ENCODE data around the gene GPR107.

GPR107 gene

GRCh38 chr9:130139251-130139650 lies 85.5 kb downstream of the GPR107 start:
- DNase-seq = no peak

GRCh38 chr9:130140706-130141105 lies 87.0 kb downstream of the GPR107 start:
- peak; percentile 46 for DNase-seq

GRCh38 chr9:130142056-130142455 lies 88.3 kb downstream of the GPR107 start:
- DNase-seq = no peak

GRCh38 chr9:130142641-130143040 lies 88.9 kb downstream of the GPR107 start:
- DNase-seq = no peak

GRCh38 chr9:130143279-130143893 lies 89.7 kb downstream of the GPR107 start:
- no peak for DNase-seq

- no peak for DNase-seq
Measured at GRCh38 chr9:130143958-130144366, 90.3 kb downstream of the GPR107 start.

- no peak for DNase-seq
Measured at GRCh38 chr9:130144703-130145102, 91.0 kb downstream of the GPR107 start.

- no peak for DNase-seq
Measured at GRCh38 chr9:130145658-130146057, 92.0 kb downstream of the GPR107 start.

- no peak for DNase-seq
Measured at GRCh38 chr9:130147198-130147597, 93.5 kb downstream of the GPR107 start.

GRCh38 chr9:130147910-130148309 lies 94.2 kb downstream of the GPR107 start:
- DNase-seq = no peak

- DNase-seq = no peak
Measured at GRCh38 chr9:130149031-130149430, 95.3 kb downstream of the GPR107 start.

GRCh38 chr9:130149654-130150286 lies 96.1 kb downstream of the GPR107 start:
- DNase-seq = no peak

GRCh38 chr9:130150779-130151382 lies 97.2 kb downstream of the GPR107 start:
- DNase-seq = no peak

- no peak for DNase-seq
Measured at GRCh38 chr9:130154816-130155215, 101.1 kb downstream of the GPR107 start.

GRCh38 chr9:130155647-130156046 lies 101.9 kb downstream of the GPR107 start:
- DNase-seq = no peak

- DNase-seq = no peak
Measured at GRCh38 chr9:130156672-130157071, 103.0 kb downstream of the GPR107 start.

- no peak for DNase-seq
Measured at GRCh38 chr9:130157079-130157478, 103.4 kb downstream of the GPR107 start.

GRCh38 chr9:130158001-130158400 lies 104.3 kb downstream of the GPR107 start:
- no peak for DNase-seq

GRCh38 chr9:130159057-130159456 lies 105.4 kb downstream of the GPR107 start:
- DNase-seq = no peak

- no peak for DNase-seq
Measured at GRCh38 chr9:130159915-130160670, 106.4 kb downstream of the GPR107 start.

- no peak for DNase-seq
Measured at GRCh38 chr9:130160862-130161470, 107.3 kb downstream of the GPR107 start.

- DNase-seq = no peak
Measured at GRCh38 chr9:130165579-130165978, 111.9 kb downstream of the GPR107 start.

- no peak for DNase-seq
Measured at GRCh38 chr9:130166399-130166798, 112.7 kb downstream of the GPR107 start.

All from stimulated activated CD4-positive, alpha-beta T cell treated with anti-CD3 and anti-CD28 coated beads, Interleukin-4, amount 100 ng/mL, for 24 hours (primary cell).